ENCODE measurements around the gene ULBP1.

DNA sequence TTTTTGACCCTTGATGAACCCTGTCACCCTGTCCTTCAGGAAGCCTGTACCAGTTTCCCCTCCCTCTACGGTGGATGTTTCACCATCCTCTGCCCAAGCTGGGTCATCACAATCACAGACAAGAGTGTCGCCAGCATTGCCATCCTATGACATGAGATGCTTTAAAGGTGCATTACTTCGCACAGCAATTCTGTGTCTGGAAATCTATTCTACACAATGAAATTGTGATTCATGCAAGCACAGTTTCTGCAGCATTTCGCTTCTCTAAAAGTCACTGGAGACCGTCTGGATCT is 24.4 kb upstream of the ULBP1 start:
- TF ChIP-seq, protein P1, sequence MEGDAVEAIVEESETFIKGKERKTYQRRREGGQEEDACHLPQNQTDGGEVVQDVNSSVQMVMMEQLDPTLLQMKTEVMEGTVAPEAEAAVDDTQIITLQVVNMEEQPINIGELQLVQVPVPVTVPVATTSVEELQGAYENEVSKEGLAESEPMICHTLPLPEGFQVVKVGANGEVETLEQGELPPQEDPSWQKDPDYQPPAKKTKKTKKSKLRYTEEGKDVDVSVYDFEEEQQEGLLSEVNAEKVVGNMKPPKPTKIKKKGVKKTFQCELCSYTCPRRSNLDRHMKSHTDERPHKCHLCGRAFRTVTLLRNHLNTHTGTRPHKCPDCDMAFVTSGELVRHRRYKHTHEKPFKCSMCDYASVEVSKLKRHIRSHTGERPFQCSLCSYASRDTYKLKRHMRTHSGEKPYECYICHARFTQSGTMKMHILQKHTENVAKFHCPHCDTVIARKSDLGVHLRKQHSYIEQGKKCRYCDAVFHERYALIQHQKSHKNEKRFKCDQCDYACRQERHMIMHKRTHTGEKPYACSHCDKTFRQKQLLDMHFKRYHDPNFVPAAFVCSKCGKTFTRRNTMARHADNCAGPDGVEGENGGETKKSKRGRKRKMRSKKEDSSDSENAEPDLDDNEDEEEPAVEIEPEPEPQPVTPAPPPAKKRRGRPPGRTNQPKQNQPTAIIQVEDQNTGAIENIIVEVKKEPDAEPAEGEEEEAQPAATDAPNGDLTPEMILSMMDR (IDR thresholded peaks at IDR 0.05), result no peak
- TF ChIP-seq POLR2A (IDR thresholded peaks at IDR 0.05), result no peak

Data from gastroesophageal sphincter (tissue), 3 donors.